B cell (primary cell): ENCODE data around the gene CAPRIN2. TPM values are rescaled to one million over a fixed set of nuclear protein-coding genes. Genes with fewer than 3 reads are reported as not detected.

Experiments
- ATAC-seq: fragments of 200-7000 bp; cut with Tn5 transposase; one replicate; pipeline ENCODE4 v1.10.0; 2021; ENCODE audit warnings: low read depth, mild to moderate bottlenecking, moderate number of reproducible peaks, moderate library complexity
- CTCF ChIA-PET: fragments of 350-600 bp; sonication (Branson Sonifier 250); formaldehyde crosslinking; loops from one replicate; lab custom pipeline; 2021; ENCODE audit warnings: antibody characterized with exemption, inconsistent platforms; lab: Charles Lee
- POLR2A ChIA-PET: fragments of 350-600 bp; sonication (Branson Sonifier 250); formaldehyde crosslinking; loops from one replicate; lab custom pipeline; 2021; ENCODE audit warnings: antibody characterized with exemption; lab: Charles Lee
- DNase-seq: peaks from one replicate; pipeline ENCODE4 v3.0.0; 2013
- H2AFZ ChIP-seq: 2 replicates; pipeline ENCODE4 v1.6.1; 2012; ENCODE audit warnings: mild to moderate bottlenecking, low read depth, low read length; ENCODE audit not compliant: insufficient read depth, poor library complexity, severe bottlenecking
- H3K27ac ChIP-seq, 2 donors: 1 replicate in 1 of 2; 2 replicates in 1 of 2; pipeline ENCODE4 v1.5.1; 2012 to 2013; ENCODE audit warnings: low read length in 2 of 2, mild to moderate bottlenecking in 2 of 2, moderate library complexity in 1 of 2
- H3K27me3 ChIP-seq, 4 experiments: fragments of 200-600 bp in 1 of 4; sonication (generic) in 1 of 4; replicated peaks in 1 of 4; 1 replicate in 2 of 4; 2 replicates in 2 of 4; pipeline versions ENCODE4 v1.6.1 to v1.7.0; 2013 to 2016; ENCODE audit warnings: low read length in 3 of 4, mild to moderate bottlenecking in 2 of 4, mixed read lengths in 1 of 4, moderate library complexity in 1 of 4; ENCODE audit not compliant: insufficient read depth in 4 of 4, control insufficient read depth in 3 of 4; ENCODE audit errors: control extremely low read depth in 1 of 4
- H3K36me3 ChIP-seq, 2 experiments: replicated peaks in 1 of 2; 1 replicate in 1 of 2; 2 replicates in 1 of 2; pipeline versions ENCODE4 v1.6.1 to v1.7.1; 2013; ENCODE audit warnings: low read length in 1 of 2; ENCODE audit not compliant: insufficient read depth in 2 of 2, control insufficient read depth in 1 of 2; ENCODE audit errors: control extremely low read depth in 1 of 2, extremely low read depth in 1 of 2
- H3K4me1 ChIP-seq, 2 donors: fragments of 200-600 bp in 1 of 2; sonication (generic) in 1 of 2; 1 replicate in 1 of 2; 2 replicates in 1 of 2; pipeline versions ENCODE4 v1.5.1 to v1.6.1; 2013 to 2017; ENCODE audit warnings: low read length in 2 of 2; ENCODE audit not compliant: control insufficient read depth in 2 of 2, insufficient read depth in 2 of 2
- H3K4me2 ChIP-seq: replicated peaks from 2 replicates; pipeline ENCODE3; 2012; ENCODE audit warnings: mild to moderate bottlenecking, low read depth, low read length; ENCODE audit not compliant: poor library complexity, severe bottlenecking
- H3K4me3 ChIP-seq, 5 experiments: fragments of 200-600 bp in 1 of 5; sonication (generic) in 1 of 5; 1 replicate in 3 of 5; 2 replicates in 2 of 5; pipeline versions ENCODE4 v1.5.1 to v1.7.0; 2011 to 2016; ENCODE audit warnings: low read length in 4 of 5, mild to moderate bottlenecking in 4 of 5, low read depth in 2 of 5, control low read depth in 1 of 5, moderate library complexity in 1 of 5; ENCODE audit not compliant: insufficient read depth in 1 of 5; ENCODE audit errors: control extremely low read depth in 1 of 5, extremely low read depth in 1 of 5
- H3K79me2 ChIP-seq: fragments of 200-600 bp; sonication (generic); one replicate; pipeline ENCODE4 v1.6.0; 2016; ENCODE audit warnings: low read length; ENCODE audit not compliant: control insufficient read depth, insufficient read depth
- H3K9ac ChIP-seq: fragments of 200-600 bp; sonication (generic); 2 replicates; pipeline ENCODE4 v1.6.1; 2017; ENCODE audit warnings: mild to moderate bottlenecking, low read length, moderate library complexity
- H3K9me3 ChIP-seq, 3 donors: one replicate each; pipeline versions ENCODE4 v1.6.1 to v1.7.1; 2013; ENCODE audit warnings: low read length in 2 of 3; ENCODE audit not compliant: control insufficient read depth in 2 of 3, insufficient read depth in 1 of 3; ENCODE audit errors: control extremely low read depth in 1 of 3
- H4K20me1 ChIP-seq: 2 replicates; pipeline ENCODE4 v1.6.0; 2012; ENCODE audit warnings: mild to moderate bottlenecking, low read length; ENCODE audit not compliant: insufficient read depth, control insufficient read depth, poor library complexity, severe bottlenecking
- H3K27ac Mint-ChIP-seq: one replicate; pipeline ENCODE4 v1.8.0; 2021; ENCODE audit warnings: mixed read lengths
- H3K27me3 Mint-ChIP-seq: one replicate; pipeline ENCODE4 v1.8.0; 2021; ENCODE audit warnings: mixed read lengths
- H3K4me1 Mint-ChIP-seq: one replicate; pipeline ENCODE4 v1.8.0; 2021; ENCODE audit warnings: mixed read lengths
- H3K4me3 Mint-ChIP-seq: one replicate; pipeline ENCODE4 v1.8.0; 2021; ENCODE audit warnings: mixed read lengths
- H3K9me3 Mint-ChIP-seq: one replicate; pipeline ENCODE4 v1.8.0; 2022; ENCODE audit warnings: mixed read lengths; ENCODE audit not compliant: insufficient read depth
- CTCF ChIP-seq: fragments of 200-600 bp; IDR thresholded peaks from one replicate; pipeline ENCODE4 v1.8.0; 2022; ENCODE audit warnings: antibody characterized with exemption, mild to moderate bottlenecking
- EZH2 ChIP-seq: IDR thresholded peaks from 2 replicates; pipeline ENCODE4 v1.6.1; 2012; ENCODE audit warnings: borderline replicate concordance, low read depth, mild to moderate bottlenecking, moderate library complexity, low read length; ENCODE audit not compliant: insufficient read depth, poor library complexity, severe bottlenecking
- WGBS: methylation state at CpG from one replicate; pipeline ENCODE4 v1.1.5; 2013; ENCODE audit warnings: missing lambda C conversion rate; ENCODE audit not compliant: insufficient coverage; 5-methylcytosine and 5-hydroxymethylcytosine counted together
- intact Hi-C: fragments of 100-400 bp; cut with micrococcal nuclease; formaldehyde crosslinking; loops from one replicate; pipeline ENCODE4 v1.10.0; 2022
- polyA plus RNA-seq: library from polyadenylated mRNA; depleted of rRNA; stranded (reverse); fragments of >200 nt; gene quantifications from 2 replicates; pipeline ENCODE4 v1.2.3, GENCODE V29; 2012
- total RNA-seq, 2 donors: library from RNA; stranded (reverse); fragments of 120-200 nt in 1 of 2; gene quantifications; 1 replicate in 1 of 2; 2 replicates in 1 of 2; pipeline versions ENCODE4 v1.2.3 to v1.2.4, GENCODE V29; 2013 to 2022

CAPRIN2 gene
- total and polyA plus RNA-seq, 2 donors (not counting 1 experiment from before 2014, with no cell fraction given): 31.3 to 57.8 TPM

- TF ChIP-seq EZH2 (no peak), CTCF (no peak)
- WGBS: 100% methylated on average over 1 of the region's 3 CpGs
- Histone ChIP-seq H3K4me3 (no peak overlapping the region), H3K4me1 (no peaks in the 10 kb centered on the region), H3K79me2 (no peaks in the 10 kb centered on the region), H3K27ac (no peak overlapping the region), H2AFZ (no peak overlapping the region), H4K20me1 (no peaks in the 10 kb centered on the region), H3K36me3 (no peaks in the 10 kb centered on the region), H3K27me3 (no peaks in the 10 kb centered on the region), H3K9me3 (peaks cover 0 to 6% (median 0%) of the 10 kb centered on the region in 3 donors), H3K9ac (no peak overlapping the region), H3K4me2 (no peak overlapping the region)
- Mint-ChIP-seq H3K27me3 (peaks cover 11% of the 10 kb centered on the region), H3K4me3 (no peak overlapping the region), H3K9me3 (no peaks in the 10 kb centered on the region), H3K27ac (no peak overlapping the region), H3K4me1 (no peaks in the 10 kb centered on the region)
- intact Hi-C loops: no loop called here
- ATAC-seq (no peak), DNase-seq (no peak)
- POLR2A ChIA-PET: no interaction called here
- CTCF ChIA-PET: no interaction called here
These were observed 8.3 kb upstream of the CAPRIN2 start for GRCh38 chr12:30763053-30763452.

GRCh38 chr12:30761730-30762129 is 7.0 kb upstream of the CAPRIN2 start:
- Histone ChIP-seq H3K36me3 (no peaks in the 10 kb centered on the region), H3K27ac (no peak overlapping the region), H2AFZ (no peak overlapping the region), H3K79me2 (no peaks in the 10 kb centered on the region), H3K4me1 (no peaks in the 10 kb centered on the region), H3K4me2 (no peak overlapping the region), H3K27me3 (no peaks in the 10 kb centered on the region), H4K20me1 (no peaks in the 10 kb centered on the region), H3K4me3 (no peak overlapping the region), H3K9me3 (peaks cover 0 to 6% (median 0%) of the 10 kb centered on the region in 3 donors), H3K9ac (no peak overlapping the region)
- intact Hi-C loops: no loop called here
- ChIA-PET CTCF (no interaction called here), POLR2A (no interaction called here)
- DNase-seq: no peak
- H3K4me3 Mint-ChIP-seq: no peak overlapping the region
- H3K27ac Mint-ChIP-seq: no peak overlapping the region
- H3K9me3 Mint-ChIP-seq: no peaks in the 10 kb centered on the region
- WGBS: no CpG with 5 or more reads among the region's 2 CpGs
- ATAC-seq: no peak
- no peaks in the 10 kb centered on the region for H3K4me1 Mint-ChIP-seq
- H3K27me3 Mint-ChIP-seq: no peaks in the 10 kb centered on the region
- TF ChIP-seq CTCF (no peak), EZH2 (no peak)
